Astrocyte (in vitro differentiated cells and primary cell): ENCODE data around the gene PRR36. TPM values are rescaled to one million over a fixed set of nuclear protein-coding genes. Genes with fewer than 3 reads are reported as not detected.

Source experiments
- DNase-seq: peaks from one replicate; pipeline ENCODE4 v3.0.0-alpha.2; 2010; ENCODE audit warnings: low read depth
- FAIRE-seq: peaks from 2 replicates; lab custom pipeline; 2011; peaks lifted over from hg19 to GRCh38; lab: Jason Lieb, UNC
- H2AFZ ChIP-seq: 2 replicates; pipeline ENCODE4 v1.6.0; 2012; ENCODE audit warnings: low read depth, low read length, inconsistent platforms
- H3K27ac ChIP-seq: 2 replicates; pipeline ENCODE4 v1.5.1; 2011; ENCODE audit warnings: low read depth, low read length, inconsistent platforms
- H3K27me3 ChIP-seq: 2 replicates; pipeline ENCODE4 v1.6.0; 2011; ENCODE audit warnings: low read length, inconsistent platforms; ENCODE audit not compliant: insufficient read depth
- H3K36me3 ChIP-seq: 2 replicates; pipeline ENCODE4 v1.5.1; 2011; ENCODE audit warnings: low read length, inconsistent platforms; ENCODE audit not compliant: insufficient read depth
- H3K4me1 ChIP-seq: 2 replicates; pipeline ENCODE4 v1.5.1; 2011; ENCODE audit warnings: low read length, inconsistent platforms; ENCODE audit not compliant: insufficient read depth
- H3K4me2 ChIP-seq: 2 replicates; pipeline ENCODE4 v1.6.0; 2012; ENCODE audit warnings: low read length, inconsistent platforms
- H3K4me3 ChIP-seq: 2 replicates; pipeline ENCODE4 v1.5.1; 2011; ENCODE audit warnings: low read depth, mild to moderate bottlenecking, low read length, inconsistent platforms; ENCODE audit not compliant: insufficient read depth
- H3K79me2 ChIP-seq: 2 replicates; pipeline ENCODE4 v1.6.0; 2012; ENCODE audit warnings: mild to moderate bottlenecking, low read length, inconsistent platforms; ENCODE audit not compliant: insufficient read depth
- H3K9ac ChIP-seq: 2 replicates; pipeline ENCODE4 v1.6.0; 2012; ENCODE audit warnings: mild to moderate bottlenecking, low read length, inconsistent platforms
- H3K9me3 ChIP-seq: 2 replicates; pipeline ENCODE4 v1.5.1; 2012; ENCODE audit warnings: low read depth, mild to moderate bottlenecking, low read length, inconsistent platforms; ENCODE audit not compliant: insufficient read depth
- H4K20me1 ChIP-seq: 2 replicates; pipeline ENCODE4 v1.6.0; 2012; ENCODE audit warnings: low read length, inconsistent platforms; ENCODE audit not compliant: insufficient read depth
- H3K27ac Mint-ChIP-seq: one replicate; pipeline ENCODE4 v1.8.0; 2021; ENCODE audit warnings: mild to moderate bottlenecking, mixed read lengths; ENCODE audit not compliant: unreplicated experiment
- H3K27me3 Mint-ChIP-seq: one replicate; pipeline ENCODE4 v1.8.0; 2021; ENCODE audit warnings: low read depth, mixed read lengths; ENCODE audit not compliant: unreplicated experiment
- H3K36me3 Mint-ChIP-seq: one replicate; pipeline ENCODE4 v1.8.0; 2021; ENCODE audit warnings: low read depth, mixed read lengths; ENCODE audit not compliant: unreplicated experiment
- H3K4me1 Mint-ChIP-seq: one replicate; pipeline ENCODE4 v1.8.0; 2021; ENCODE audit warnings: low read depth, mixed read lengths; ENCODE audit not compliant: unreplicated experiment
- H3K4me3 Mint-ChIP-seq: one replicate; pipeline ENCODE4 v1.8.0; 2021; ENCODE audit warnings: mild to moderate bottlenecking, moderate library complexity, mixed read lengths; ENCODE audit not compliant: unreplicated experiment
- H3K9me3 Mint-ChIP-seq: one replicate; pipeline ENCODE4 v1.8.0; 2021; ENCODE audit warnings: mild to moderate bottlenecking, mixed read lengths; ENCODE audit not compliant: unreplicated experiment
- EZH2 ChIP-seq: IDR thresholded peaks from 2 replicates; pipeline ENCODE4 v1.6.1; 2012; ENCODE audit warnings: mild to moderate bottlenecking, low read length, inconsistent platforms; ENCODE audit not compliant: insufficient read depth
- total RNA-seq: library from RNA; stranded (reverse); gene quantifications from 2 replicates; pipeline ENCODE4 v1.2.1, GENCODE V29; 2021
- TF ChIP-seq, protein P1 (sequence below): IDR thresholded peaks from 2 replicates; pipeline ENCODE4 v1.5.1; 2011; ENCODE audit warnings: low read depth, mild to moderate bottlenecking, inconsistent platforms, low read length, moderate library complexity; ENCODE audit not compliant: insufficient read depth

PRR36 gene
- total RNA-seq, 1 donor from 2014 or later: 1.3 TPM

DNA sequence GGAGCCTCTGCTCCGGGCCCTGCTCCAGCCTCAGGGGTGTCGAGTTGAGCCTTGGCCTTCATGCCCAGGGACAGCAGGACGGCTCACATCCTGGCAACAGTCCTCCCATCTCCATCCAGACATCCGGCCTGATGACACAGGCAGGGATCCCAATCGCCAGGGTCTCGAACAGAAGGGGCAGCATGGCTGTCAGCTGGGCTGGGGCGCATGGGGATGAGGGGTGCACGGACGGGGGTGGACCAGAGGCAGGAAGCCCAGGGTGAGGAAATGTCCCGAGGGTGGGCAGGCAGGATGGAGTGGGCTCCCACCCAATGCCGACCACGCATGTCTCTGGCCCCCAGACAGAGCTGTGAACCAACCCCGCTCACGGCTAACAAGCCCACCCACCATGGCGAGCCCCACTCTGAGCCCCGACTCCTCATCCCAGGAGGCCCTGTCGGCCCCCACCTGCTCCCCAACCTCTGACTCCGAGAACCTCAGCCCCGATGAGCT, 28.0 kb downstream of the PRR36 start:
- no peak for DNase-seq
- Histone ChIP-seq H3K79me2 (peaks cover 9% of the 10 kb centered on the region), H3K27me3 (no peaks in the 10 kb centered on the region), H3K27ac (no peak overlapping the region), H3K4me2 (no peak overlapping the region), H2AFZ (no peak overlapping the region), H3K36me3 (no peaks in the 10 kb centered on the region), H3K4me1 (no peaks in the 10 kb centered on the region), H3K9ac (no peak overlapping the region), H4K20me1 (peaks cover 40% of the 10 kb centered on the region), H3K4me3 (no peak overlapping the region), H3K9me3 (no peaks in the 10 kb centered on the region)
- FAIRE-seq: no peak
- Mint-ChIP-seq H3K27me3 (no peaks in the 10 kb centered on the region), H3K4me3 (no peak overlapping the region), H3K9me3 (no peaks in the 10 kb centered on the region), H3K36me3 (no peaks in the 10 kb centered on the region), H3K4me1 (no peaks in the 10 kb centered on the region), H3K27ac (no peak overlapping the region)
- TF ChIP-seq, protein P1, sequence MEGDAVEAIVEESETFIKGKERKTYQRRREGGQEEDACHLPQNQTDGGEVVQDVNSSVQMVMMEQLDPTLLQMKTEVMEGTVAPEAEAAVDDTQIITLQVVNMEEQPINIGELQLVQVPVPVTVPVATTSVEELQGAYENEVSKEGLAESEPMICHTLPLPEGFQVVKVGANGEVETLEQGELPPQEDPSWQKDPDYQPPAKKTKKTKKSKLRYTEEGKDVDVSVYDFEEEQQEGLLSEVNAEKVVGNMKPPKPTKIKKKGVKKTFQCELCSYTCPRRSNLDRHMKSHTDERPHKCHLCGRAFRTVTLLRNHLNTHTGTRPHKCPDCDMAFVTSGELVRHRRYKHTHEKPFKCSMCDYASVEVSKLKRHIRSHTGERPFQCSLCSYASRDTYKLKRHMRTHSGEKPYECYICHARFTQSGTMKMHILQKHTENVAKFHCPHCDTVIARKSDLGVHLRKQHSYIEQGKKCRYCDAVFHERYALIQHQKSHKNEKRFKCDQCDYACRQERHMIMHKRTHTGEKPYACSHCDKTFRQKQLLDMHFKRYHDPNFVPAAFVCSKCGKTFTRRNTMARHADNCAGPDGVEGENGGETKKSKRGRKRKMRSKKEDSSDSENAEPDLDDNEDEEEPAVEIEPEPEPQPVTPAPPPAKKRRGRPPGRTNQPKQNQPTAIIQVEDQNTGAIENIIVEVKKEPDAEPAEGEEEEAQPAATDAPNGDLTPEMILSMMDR: no peak
- TF ChIP-seq EZH2: no peak

DNA sequence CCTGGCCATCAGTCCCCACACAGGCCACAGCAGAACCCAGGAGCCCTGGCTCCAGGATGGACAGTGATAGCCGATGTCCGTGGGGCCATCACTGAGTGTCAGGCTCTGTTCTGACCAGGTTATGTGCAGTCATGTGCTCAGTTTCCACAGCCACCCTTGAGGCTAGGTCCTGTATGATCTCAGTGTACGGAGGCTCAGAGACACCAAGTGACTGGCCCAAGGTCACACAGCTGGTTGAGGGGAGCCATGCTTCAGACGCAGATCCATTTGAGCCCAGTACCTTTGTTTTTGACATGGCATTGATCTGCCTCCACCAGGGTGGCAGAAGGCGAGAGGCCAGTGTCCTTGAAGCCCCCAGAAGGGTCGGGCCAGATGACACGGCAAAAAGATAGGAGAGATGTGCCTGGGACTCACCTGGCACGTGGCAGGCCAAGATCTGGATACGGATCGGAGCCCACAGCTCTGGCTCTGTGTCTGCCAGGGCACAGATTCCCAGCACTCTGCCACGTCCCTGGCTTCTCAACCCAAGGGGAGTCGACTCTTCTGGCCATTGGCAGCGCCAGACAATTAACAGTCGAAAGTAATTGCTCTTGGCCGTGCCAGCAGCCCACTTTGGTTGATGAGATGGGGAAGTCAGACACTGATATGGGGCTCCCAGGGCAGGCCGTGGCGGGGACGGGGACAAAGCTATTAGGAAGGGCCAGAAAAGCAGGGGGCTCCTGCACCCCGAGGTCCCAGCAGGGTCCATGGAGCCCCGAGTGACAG, 28.6 kb downstream of the PRR36 start:
- Mint-ChIP-seq H3K4me3 (no peak overlapping the region), H3K4me1 (no peaks in the 10 kb centered on the region)
- H4K20me1 ChIP-seq: peaks cover 40% of the 10 kb centered on the region

More for the DNA sequence above, 28.6 kb downstream of the PRR36 start:
- H3K36me3 ChIP-seq: no peaks in the 10 kb centered on the region
- FAIRE-seq (no peak), DNase-seq (no peak)
- Mint-ChIP-seq H3K36me3 (peaks cover under 1% of the 10 kb centered on the region), H3K27me3 (no peaks in the 10 kb centered on the region), H3K27ac (no peak overlapping the region), H3K9me3 (no peaks in the 10 kb centered on the region)
- H3K79me2 ChIP-seq: peaks cover 9% of the 10 kb centered on the region
- H3K4me1 ChIP-seq: no peaks in the 10 kb centered on the region
- no peak overlapping the region for H3K27ac ChIP-seq
- no peak overlapping the region for H3K9ac ChIP-seq
- TF ChIP-seq, protein P1: no peak
- no peak for TF ChIP-seq EZH2
- H2AFZ ChIP-seq: no peak overlapping the region
- H3K4me2 ChIP-seq: no peak overlapping the region
- no peaks in the 10 kb centered on the region for H3K9me3 ChIP-seq
- H3K27me3 ChIP-seq: no peaks in the 10 kb centered on the region
- no peak overlapping the region for H3K4me3 ChIP-seq
